Pons (tissue), 1 donor: ENCODE data around the gene KLF4.

Experiments
- DNase-seq: peaks from one replicate; pipeline ENCODE4 v3.0.0-alpha.2; 2016; ENCODE audit warnings: low spot score

KLF4 gene

DNA sequence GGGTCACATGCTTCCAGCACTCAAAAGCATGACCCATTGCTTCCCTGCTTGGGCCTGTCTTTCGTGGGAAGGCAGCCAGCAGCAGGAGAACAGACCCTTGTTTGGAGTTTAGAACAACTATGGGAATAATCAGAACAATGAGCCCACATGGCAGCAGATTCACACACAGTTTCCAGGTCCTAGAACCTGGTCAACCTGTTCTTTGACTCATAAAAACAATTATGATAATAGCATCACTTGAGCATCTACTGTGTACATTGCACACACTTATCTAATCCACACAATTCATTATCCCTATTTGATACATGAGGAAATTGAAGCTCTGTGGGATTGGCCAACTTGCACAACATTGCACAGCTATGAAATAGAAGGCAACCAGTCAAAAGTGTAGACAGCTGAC is 41.7 kb downstream of the KLF4 start:
- DNase-seq, result no peak

DNA sequence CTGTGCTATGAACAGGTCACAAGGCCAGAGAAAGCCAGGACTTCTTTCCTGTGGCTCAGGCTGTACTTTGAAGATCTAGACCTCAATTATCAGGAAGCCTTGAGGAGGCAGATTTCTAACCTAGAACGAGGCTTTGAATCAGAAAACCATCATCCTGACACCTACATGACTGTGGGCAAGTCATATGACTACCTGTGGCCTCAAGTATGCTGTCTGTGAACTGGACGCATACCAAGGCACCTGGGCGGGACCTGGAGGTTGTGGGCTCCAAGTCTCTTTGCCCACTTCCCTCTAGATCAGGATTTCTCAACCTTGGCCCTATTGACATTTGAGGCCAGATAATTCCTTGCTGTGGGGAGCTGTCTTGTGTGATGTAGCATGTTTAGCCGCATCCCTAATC is 42.5 kb downstream of the KLF4 start:
- no peak for DNase-seq

DNA sequence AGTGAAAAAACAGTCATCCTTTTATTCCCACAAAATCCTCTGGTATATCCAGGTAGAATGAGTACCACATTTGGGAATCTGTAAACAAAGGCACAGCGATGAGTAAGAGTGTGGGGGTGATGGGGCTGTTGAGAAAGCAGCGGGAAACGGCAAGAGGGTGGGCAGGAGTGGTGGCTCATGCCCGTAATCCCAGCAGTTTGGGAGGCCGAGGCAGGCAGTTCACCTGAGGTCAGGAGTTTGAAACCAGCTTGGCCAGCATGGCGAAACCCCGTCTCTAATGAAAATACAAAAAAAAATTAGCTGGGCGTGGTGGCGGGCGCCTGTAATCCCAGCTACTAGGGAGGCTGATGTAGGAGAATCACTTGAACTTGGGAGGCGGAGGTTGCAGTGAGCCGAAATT is 43.1 kb downstream of the KLF4 start:
- DNase-seq, result no peak

DNA sequence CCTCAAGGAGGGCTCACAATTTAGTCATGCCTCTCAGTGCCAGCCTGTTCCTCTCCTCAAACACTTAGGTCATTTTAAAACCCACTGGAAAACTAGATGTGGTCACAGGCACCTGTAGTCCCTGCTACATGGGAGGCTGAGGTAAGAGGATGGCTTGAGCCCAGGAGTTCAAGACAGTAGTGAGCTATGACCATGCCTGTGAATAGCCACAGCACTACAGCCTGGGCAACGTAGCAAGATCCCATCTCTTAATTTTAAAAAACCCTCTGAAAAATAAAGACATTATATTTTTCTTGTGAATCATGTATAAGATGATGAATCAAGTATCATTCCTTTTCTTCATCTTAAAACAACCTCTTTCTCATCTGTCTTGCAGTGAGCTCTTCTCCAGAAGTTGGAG is 45.8 kb downstream of the KLF4 start:
- no peak for DNase-seq

DNA sequence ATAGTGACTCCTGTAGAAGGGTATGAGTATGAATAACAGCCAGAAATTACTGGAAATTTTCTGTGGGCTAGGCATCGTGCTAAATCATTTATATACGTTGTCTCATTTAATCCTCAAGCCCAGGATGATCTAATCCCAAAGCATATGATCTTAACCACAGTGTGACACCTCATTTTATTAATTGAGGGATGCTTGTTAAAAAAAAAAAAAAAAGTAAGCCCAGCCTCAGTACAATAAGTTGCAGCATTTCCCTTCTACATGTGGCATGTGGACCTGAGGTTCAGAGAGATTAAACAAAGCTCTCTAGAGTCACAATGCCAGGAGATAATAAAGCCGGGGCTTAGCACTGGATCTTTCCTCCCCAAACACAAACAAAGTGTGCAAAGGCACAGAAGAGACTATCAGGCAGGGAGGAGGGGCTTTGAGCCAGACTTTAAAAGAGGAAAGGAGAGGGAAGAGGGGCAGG is 49.5 kb downstream of the KLF4 start:
- DNase-seq, result no peak

DNA sequence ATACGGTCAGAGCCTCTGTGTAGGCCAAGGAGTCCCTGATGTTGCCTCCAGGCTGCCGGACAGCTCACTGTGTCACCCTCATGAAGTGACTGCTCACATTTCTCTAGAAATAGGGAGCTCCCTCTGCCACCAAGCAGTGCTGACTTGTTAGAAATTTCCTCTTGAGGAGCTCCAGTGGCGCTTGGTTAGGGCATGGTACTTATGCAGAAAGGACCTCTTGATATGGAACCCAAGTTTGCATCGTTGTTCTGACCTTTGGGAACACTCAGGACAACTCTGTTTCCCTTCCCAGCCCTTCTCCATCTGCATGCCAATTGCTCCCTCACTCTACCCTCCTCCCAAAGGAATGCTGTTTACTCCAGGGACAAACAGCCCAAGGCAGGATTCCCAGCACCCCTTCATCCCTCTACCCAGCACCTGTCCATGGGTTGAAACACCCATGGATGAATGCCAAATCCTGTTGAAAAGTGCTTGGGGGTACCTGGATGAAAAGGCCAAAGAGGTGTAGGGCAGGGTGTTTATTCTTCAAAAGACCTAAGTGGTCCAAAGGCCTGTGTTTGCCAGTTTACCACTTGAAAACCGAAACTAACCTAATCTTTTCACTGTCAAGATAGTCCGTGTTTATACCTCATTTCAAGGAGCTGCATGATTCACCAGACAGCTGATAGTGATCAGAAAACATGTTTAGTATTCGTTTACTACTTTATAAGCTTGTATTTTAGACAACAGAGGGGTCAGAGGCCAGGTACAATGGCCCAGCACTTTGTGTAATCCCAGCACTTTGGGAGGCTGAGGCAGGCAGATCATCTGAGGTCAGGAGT is 51.1 kb downstream of the KLF4 start:
- DNase-seq, result no peak

DNA sequence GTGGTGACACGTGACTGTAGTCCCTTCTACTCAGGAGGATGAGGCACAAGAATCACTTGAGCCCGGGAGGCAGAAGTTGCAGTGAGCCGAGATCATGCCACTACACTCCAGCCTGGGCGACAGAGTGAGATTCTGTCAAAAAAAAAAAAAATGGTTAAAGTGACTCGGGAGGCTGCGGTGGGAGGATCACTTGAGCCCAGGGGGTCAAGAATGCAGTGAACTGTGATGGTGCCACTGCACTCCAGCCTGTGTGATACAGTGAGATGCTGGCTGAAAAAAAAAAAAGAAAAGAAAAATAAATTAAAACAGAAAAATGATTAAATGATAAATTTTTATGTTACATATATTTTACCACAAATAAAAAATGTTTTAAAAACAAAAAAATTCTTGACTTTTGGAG is 51.9 kb downstream of the KLF4 start:
- no peak for DNase-seq

DNA sequence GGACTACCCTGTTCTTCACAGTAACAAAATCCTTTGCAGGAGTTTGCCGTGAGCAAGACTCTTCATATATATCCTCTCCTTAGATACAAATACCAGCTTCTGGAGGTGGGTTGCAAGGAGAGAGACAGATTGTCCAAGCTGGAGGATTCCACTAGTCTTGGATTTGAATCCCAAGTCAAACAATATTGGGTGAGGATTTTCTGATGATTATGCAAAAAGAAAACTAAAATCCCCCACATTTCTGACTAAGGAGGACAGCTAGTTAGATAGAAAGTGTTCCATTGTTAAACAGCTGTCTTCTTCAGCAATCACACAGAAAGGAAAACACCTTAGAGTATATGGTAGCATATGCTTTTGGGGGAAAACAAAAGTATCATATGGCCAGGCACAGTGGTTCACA is 54.2 kb downstream of the KLF4 start:
- no peak for DNase-seq
